ENCODE data around the gene LYRM4.

The LYRM4 gene

DNA sequence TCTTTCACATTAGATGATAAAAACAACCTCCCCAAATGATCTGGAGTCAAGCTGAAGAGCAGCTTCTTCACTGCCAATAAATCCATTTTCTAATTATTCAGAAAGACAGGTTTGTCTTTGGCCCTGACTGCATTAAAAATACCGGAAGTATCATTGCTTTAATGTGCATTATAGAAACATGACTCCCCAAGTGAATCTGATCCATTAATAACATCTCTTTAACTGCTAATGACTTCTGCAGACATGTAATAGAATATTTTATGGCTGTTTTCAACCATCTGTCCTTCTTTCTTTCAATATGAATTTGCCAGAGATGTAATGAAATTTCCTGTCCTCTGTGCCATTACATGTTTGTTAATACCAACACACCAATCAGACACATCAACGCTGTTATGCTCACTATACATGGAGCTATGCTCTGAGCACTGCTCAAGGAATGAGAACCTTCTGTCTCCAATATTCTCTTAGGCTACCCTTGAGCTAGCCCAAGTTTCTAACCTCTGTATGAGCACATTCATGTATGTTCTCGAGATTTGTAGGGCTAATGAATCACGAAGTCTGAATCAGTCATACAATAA lies 87.8 kb downstream of the LYRM4 start:
- no peak for DNase-seq (ENCODE audit: low spot score)

DNA sequence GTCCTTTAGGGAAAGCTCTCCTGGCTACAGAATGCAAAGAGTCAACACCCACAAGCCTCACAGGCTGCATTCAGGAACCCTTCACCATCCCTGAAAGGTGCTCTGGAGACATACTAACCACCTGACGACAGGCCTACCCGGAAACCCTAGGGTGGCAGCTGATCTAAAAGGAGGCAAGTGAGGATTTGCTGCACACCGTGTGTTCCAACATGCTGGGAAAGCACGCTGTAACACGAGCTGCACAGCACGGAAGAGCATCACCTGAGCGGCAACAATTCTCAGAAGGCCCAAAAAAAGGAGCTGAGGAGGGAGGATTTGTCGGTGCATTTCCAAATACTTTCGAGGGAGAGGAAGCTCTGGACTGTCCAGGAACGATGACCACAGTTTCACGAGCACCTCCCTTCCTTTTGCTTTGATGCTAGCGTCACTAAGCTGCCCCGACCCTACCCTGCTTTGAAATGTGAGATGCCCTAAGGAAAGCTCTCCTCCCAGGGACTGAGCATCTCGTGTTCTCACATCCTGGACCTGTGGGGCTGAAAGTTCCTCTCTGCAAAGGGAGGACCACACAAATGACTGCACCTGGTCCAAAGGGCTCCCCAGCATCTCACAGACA lies 88.6 kb downstream of the LYRM4 start:
- DNase-seq (ENCODE audit: low spot score) = no peak

DNA sequence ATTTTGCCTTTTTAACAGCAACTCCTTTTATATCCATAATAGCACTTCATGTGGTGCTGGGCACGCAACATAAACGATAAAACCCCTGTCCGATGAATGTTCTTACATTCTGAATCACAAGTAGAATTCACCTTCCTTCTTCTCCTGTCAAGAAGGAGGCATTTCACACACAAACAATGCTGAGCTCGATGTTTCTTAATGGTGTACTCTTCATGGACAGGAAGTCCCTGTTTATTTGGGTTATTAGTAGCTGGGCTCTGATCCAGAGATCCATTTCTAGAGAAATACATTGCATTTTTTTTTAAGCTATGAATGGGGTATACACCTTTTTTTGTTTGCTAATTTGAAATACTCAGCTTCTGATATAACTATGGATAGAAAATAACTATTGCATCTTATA lies 93.2 kb downstream of the LYRM4 start:
- no peak for DNase-seq (ENCODE audit: low spot score)

DNA sequence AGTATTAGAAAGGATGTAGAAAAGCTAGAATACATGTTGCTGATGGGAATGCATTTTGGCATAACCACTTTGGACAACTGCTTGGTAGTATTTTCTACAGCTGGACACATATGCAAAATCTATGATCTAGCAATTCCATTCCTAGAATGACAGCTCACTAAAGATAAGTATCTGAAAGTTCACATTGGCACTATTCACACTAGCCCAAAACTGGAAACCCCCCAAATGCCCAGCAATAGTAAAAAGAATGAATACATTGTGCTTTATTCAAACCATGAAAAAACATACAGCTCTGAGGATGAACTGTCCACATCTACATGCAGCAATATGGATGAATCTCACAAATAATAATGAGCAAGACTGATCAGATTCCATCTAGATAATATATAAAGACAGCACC lies 96.7 kb downstream of the LYRM4 start:
- no peak for DNase-seq (ENCODE audit: low spot score)

DNA sequence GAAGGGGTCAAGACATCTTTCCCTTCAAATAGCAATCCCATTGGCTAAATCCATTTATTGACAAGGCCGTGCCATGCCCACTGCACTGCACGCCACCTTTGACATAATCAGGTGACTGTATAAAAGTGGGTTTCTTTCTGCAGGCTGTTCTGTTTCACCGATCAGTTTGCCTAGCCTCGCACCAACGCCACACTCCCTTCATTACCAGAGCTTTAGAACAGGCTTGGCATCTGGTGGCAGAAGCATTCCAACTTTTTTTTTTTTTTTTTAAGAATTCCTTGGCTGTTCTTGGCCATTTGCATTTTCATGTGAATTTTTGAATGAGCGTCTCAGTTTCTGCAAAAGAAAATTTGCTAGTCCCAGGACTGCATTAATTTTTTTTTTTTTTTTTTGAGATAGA lies 97.5 kb downstream of the LYRM4 start:
- DNase-seq (ENCODE audit: low spot score) = no peak

DNA sequence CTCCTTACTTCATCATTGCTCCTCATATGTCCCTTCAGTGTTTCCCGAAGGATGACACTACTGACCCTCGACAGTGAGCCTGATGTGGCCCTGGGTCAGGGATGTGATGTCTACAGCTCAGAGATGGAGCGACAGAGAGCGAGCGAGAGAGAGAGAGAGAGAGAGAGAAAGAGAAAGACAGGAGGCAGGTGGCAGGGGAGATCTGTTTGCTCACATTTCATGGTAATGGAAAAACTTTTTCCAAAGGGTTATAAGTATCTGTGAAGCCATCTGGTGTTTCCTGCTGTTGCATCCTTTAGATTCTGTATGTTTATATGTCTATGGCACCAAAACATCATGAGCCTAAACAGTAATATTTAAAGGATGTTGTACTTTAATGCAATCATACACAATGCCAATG lies 98.4 kb downstream of the LYRM4 start:
- no peak for DNase-seq (ENCODE audit: low spot score)

DNA sequence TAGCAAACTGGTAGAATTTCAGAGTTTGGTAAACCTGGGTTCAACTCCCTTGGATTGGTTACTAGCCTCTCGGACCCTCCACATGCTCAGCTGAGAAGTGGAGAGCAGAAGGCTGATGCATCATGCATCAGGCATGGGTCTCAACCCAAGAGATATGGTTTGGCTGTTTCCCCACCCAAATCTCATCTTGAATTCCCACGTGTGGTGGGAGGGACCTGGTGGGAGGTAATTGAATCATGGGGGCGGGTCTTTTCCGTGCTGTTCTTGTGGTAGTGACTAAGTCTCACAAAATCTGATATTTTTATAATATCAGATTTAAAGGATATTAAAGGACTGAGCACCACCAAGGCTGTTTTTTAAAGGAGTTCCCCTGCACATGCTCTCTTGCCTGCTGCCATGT lies 100.5 kb downstream of the LYRM4 start:
- DNase-seq (ENCODE audit: low spot score) = no peak

DNA sequence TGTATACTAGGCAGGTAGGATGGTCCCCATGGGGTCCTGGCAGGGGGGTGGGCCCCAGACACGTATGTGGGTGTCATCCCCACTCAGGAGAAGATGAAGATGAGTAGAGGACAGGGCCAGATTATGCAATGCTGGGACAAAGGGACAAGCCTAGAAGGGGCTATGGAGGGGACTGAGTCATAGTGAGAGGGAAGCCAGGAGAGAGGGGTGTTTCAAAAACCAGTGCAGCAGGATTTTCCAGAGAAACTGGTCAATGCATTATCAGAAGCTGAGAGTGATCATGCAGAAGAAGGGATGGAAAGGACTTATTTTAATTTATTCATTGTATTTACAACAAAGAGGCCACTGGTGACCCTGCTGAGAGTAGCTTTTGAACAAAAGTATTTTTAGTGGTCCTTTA lies 101.6 kb downstream of the LYRM4 start:
- DNase-seq (ENCODE audit: low spot score) = no peak

DNA sequence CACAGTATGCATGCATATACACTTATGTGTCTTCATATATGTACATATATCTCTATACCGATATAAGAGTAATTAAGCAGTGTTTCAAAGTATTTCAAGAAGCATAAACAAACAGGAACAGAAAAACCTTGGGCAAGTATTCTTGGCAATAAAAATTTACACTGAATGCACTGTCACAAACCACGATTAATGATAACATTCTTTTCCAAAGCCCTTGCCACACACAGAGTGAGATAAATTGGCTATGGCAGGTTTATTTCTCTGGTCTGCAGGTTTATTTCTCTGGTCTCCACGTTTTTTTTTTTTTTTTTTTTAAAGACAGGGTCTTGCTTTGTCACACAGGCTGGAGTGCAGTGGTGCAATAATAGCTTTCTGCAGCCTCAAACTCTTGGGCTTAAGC lies 102.6 kb downstream of the LYRM4 start:
- DNase-seq (ENCODE audit: low spot score) = no peak

DNA sequence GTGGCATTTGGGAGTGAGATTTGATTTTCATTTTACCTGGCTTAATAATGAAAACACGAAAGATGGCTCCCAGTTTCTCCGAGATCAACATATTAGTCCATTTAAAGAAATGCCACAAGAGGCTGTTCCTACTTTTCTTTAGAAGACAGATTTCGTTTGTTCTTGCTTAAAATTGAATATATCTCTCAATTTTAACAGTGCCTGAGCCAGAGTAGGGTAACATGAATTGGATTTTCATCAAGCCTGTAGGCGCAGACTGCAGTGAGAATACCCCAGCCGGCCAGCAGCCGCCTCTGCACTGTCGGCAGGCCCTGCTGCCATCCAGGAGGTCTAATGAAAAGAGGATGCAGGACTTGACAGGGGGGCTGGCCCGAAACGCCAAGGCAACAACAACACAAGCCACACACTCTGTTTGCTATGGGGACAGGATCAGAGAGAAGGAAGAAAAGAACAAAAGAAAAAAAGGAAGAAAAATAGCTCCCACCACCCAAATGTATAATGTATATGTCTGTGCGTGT lies 103.1 kb downstream of the LYRM4 start:
- DNase-seq (ENCODE audit: low spot score) = no peak

DNA sequence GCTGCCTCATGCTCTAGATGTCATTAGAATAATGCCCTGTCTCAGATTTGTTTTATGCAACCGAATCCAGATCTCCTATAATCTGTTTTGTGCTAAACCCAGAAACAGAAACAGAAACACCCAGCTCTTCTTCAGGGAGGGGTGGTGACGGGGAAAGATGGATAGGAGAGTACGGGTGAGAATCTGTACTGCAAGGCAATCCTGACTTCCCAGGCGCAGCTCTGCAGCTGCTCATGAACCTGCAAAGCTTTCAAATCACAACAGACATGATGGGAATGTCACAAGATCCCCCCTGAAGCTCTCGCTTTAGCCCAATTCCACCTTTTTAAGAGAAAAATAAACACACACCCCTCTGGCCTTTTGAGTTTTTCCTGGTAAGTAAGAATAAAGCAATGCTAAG lies 104.1 kb downstream of the LYRM4 start:
- no peak for DNase-seq (ENCODE audit: low spot score)

DNA sequence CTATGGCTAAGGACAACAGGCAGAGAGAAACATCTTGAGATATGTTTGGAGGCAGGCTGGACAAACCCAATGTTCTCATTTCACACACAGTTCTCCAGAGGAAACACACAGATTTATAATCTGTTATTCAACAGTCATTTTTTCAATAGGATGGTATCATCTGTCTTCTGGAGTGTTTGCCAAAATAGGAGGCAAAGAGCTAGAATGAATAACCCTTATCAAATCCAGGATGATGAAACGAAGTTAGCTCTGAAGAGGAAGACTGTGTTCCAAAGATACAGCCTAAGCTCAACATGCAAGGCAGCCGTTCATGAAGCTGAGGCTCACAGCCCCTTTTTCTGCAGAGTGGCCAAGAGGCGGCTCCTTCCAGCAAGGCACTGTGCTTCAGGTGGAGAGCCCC lies 104.8 kb downstream of the LYRM4 start:
- no peak for DNase-seq (ENCODE audit: low spot score)

DNA sequence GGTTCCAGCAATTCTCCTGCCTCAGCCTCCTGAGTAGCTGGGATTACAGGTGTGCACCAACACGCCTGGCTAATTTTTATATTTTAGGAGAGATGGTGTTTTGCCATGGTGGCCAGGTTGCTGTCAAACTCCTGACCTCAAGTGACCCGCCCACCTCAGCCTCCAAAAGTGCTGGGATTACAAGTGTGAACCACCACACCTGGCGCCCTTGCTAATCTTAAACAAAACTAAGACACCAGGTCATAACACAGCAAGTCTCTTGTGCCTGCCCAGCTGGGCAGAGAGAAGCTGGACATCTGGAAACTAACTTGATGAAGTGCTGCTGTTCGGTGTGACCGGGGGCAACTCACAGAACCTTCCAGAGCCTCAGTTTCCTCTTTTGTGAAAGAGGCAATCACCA lies 107.6 kb downstream of the LYRM4 start:
- no peak for DNase-seq (ENCODE audit: low spot score)

DNA sequence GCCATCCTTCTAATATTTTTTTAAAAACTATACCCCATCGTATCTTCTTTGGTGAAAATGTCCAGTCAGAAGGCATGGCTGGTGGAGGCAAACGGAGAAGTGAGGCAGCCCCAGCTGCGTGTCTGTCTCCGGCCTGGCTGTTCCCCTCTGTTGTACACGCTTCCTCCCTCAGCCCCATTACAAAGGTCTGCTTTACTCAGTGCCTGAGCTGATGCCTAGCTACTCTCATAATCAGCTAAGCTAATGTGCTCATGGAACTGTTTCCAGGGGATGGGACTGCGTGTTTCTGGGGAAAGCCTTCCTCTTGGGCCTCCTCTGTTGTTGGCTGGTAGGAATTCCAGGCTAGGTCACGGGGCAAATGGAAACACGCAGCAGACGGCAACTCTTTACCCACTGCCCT lies 108.3 kb downstream of the LYRM4 start:
- no peak for DNase-seq (ENCODE audit: low spot score)

DNA sequence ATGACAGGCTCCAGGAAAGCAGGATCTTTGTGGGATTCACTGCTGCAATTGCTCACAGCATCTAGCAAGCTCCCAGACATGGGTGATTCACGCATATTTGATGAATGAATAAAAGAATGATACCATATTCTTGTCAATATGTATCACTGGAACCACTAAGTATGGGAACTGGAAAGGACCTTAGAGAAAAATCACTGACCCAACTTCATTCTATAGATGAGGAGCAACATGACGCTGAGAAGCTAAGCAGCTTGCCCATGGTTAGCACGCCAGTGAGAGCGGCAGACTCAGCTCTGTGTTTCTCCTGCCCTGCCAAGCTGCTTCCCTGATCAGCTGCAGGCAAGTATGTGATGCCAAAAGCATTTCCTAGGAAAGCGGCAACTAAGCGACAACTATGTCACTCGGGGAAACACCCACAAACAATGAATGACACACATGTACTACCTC lies 108.8 kb downstream of the LYRM4 start:
- DNase-seq (ENCODE audit: low spot score) = no peak

DNA sequence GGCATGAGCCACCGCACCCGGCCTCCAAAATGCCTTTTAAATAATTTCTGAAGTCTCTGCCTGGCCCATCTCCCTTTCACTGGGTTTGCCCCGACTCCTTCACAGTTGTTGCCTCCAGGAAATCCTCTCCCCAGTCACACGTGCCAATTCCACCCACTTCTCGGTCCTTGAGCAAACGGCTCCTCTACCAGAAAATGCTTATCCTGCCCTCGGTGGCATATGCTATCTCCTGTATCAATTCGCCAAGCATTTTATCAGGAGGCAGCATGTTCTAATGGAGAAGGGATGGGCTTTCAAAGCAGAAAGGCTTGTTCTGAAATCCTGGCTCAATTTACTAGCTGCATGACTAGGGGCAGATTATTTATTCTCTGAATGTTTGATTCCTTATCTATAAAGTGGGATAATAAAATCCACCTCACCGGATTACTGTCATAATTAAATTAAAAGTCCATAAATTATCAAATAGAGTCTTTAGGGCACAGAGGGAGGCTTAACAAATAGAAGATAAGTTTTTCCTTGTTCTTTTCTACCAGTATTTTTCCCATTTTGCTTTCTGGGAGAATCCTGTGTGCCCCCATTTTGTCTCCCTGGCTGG lies 109.3 kb downstream of the LYRM4 start:
- DNase-seq (ENCODE audit: low spot score) = no peak

DNA sequence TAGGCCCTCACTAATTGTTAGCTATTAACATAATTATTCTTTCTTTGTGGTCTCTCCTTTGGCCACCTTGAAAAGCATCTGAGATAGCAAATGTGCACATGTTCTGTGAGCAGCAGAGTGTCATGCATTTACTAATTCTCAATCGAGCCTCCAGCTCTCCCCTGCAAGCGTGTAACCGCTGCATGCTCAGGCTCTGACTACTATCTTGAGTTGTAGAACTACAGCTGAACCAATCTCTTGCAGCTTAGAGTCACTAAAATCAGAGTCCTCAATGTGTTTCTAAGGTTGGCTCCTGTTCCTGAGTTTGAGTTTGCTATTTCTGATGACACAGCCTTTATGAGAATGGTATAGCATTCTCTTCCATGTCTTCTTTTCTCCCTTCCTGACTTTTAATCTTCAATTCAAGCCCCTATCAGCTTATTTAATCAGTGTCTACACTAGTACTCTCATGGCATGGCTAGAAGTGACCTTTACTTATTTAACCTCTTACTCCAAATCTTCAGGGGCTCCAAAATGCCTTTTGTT lies 110.1 kb downstream of the LYRM4 start:
- DNase-seq (ENCODE audit: low spot score) = no peak

DNA sequence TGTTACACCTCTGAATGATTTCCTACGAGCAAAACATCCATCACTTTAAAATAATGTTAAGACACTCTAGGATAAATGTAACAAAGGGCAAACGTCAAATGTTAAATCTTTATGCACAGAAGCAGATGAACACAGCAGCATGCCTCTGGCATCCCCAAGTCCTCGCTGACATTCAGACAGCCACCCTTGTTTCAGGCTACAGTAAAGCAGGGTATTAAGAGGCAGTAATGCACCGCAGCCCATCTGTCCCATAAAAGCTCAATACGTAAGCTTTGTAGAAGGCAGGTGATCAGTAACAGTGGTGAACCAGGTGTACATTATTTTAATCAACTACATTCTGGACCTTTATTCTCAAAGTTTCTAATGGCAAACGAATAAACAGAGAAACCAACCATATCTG lies 110.9 kb downstream of the LYRM4 start:
- DNase-seq (ENCODE audit: low spot score) = no peak

DNA sequence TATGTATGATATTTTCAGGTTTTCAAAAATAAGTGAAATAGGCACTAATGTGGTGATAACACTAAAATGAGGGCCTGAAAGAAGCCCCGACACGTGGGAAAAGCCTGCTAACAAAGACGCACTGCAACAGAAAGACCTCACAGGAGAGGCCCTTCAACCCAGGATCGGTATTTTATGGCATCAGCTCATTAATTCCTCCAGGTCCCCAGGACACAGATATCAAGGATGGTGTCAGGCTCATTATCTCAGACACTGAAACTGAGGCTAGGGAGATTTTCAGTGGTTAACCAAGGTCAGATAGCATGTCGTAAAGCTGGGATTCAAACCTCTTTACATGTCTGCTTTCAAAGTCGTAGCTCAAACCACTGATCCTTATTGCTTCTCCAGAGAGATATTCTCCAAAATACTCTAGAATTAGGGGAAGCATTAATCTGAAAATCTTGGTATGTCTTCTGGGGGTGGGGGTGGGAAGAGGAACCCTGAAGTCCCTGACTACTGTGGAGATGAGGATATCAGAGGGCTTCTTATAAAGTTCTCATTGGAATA lies 111.5 kb downstream of the LYRM4 start:
- DNase-seq (ENCODE audit: low spot score) = no peak

DNA sequence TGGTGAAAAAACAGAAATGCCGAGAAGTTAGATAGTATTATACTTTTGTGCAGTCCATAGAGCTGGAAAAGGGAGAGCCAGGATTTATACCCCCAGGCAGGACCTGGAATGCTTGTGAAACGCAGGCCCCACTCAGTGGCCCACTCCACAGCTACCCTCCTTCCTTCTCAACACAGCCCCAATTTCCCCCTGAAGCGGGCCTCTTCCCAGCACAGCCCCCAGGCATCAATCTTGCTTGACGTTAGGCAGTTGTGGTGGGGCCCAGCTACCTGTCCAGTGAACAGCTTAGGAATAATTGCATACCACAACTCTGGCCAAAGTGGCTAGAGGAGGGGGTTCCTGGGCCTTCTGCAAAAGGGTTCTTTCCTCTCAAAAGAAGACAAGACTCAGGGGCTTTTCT lies 114.4 kb downstream of the LYRM4 start:
- DNase-seq (ENCODE audit: low spot score) = no peak

DNA sequence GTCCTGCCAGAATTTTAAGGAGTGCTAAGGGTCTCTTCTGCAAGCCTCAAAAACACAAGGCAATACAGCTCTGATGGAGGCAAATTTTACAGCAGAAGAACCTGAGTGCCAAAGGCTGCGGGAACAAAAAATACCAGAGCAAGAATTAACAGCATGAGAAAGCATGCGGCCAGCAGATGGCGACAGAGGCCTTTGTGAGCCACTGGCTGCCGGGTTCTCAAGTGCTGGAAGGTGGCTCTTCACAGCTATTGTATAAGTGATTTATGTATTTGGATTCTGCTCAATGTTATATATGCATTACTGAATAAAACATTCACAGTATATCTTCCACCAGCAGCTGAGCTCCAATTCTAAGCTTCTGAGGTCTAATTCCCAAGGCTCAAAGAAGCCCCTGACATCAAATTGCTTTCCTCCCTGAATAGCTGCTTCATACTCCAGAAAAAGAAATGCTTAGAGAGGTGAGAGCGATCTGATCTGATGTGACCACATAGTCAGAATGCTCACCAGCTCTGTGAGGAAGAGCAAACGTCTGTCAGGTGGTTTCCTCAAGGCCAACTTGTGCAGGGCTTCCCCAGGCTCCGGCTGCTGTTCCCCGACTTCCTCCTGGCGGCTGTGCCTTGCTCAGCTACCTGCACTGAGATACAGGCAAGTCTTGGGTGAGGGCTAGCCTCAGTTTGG lies 117.0 kb downstream of the LYRM4 start:
- DNase-seq (ENCODE audit: low spot score) = peak; percentile 80

DNA sequence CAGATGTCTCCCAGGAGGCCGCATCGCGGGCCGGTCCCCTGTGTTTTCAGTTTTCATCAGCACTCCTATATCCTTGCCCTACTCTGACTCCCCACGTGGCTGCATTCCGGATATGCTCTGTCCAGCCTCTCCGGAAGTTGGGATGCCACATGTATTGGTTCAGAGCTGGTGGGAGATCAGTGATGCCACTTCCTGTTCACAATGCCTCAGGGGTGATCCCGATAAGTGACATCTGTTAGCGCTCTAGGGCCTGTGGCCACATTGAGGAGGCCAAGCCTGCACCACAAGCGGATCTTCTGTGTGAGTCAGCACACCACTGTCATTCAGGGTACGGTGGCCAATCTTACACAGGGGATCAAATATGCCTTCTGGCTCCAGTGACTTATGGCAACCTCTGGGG lies 117.8 kb downstream of the LYRM4 start:
- DNase-seq (ENCODE audit: low spot score) = no peak

DNA sequence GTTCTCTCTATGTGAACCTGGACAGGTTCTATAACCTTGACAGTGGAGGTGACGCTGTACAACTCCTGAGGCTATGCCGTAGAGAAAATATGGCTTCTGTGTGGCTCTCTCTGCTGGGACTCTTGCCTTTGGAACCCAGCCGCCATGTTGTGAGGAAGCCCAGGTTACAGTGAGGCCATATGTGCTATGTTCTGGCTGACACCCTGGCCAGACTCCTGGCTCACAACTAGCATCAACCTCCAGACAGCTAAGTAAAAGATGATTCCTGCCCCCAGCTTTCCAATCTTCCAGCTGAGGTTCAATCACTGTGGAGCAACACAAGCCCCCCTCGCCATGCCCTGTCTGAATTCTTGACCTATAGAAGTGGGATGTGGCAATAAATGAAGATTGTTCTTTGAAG lies 118.6 kb downstream of the LYRM4 start:
- DNase-seq (ENCODE audit: low spot score) = no peak
